PFSK-1 (cell line): Measurements from ENCODE around the gene CCDC17.

Source experiments
- FOXP2 ChIP-seq: optimal IDR thresholded peaks from 2 replicates; pipeline ENCODE3; 2011; ENCODE audit warnings: borderline replicate concordance, control low read depth, inconsistent platforms; ENCODE audit not compliant: insufficient read depth; ENCODE audit errors: extremely low read length, extremely low read depth
- POLR2AphosphoS5 ChIP-seq: IDR thresholded peaks from 2 replicates; pipeline ENCODE4 v1.6.1; 2012; ENCODE audit warnings: low read depth, mild to moderate bottlenecking, control low read depth, low read length, moderate library complexity
- REST ChIP-seq, 2 experiments: IDR thresholded peaks; 2 replicates each; pipeline versions ENCODE4 v1.6.1 to v1.8.0; 2011 to 2012; ENCODE audit warnings: low read depth in 2 of 2, low read length in 2 of 2, control low read depth in 1 of 2, inconsistent platforms in 1 of 2, mild to moderate bottlenecking in 1 of 2, moderate library complexity in 1 of 2; ENCODE audit not compliant: insufficient read depth in 1 of 2
- SIN3A ChIP-seq: IDR thresholded peaks from 2 replicates; pipeline ENCODE4 v1.6.1; 2012; ENCODE audit warnings: mild to moderate bottlenecking, low read length, moderate library complexity, borderline replicate concordance; ENCODE audit not compliant: insufficient read depth
- TAF1 ChIP-seq: IDR thresholded peaks from 2 replicates; pipeline ENCODE4 v1.6.1; 2012; ENCODE audit warnings: low read length, control low read depth, borderline replicate concordance; ENCODE audit not compliant: insufficient read depth

- TF ChIP-seq POLR2AphosphoS5 (no peak), TAF1 (no peak), SIN3A (no peak), FOXP2 (no peak), REST (IDR thresholded peaks at IDR 0.05; ENCODE audit: insufficient read depth in 1 of 2, low read depth in 2 of 2, low read length in 2 of 2) (no peak)
Observed at GRCh38 chr1:45667321-45668111, 43.7 kb upstream of the CCDC17 start.
